KMS-11 (cell line): ENCODE measurements around the gene ABCB1.

Experiments
- H2AFZ ChIP-seq: fragments of 200-600 bp; sonication (generic); 2 replicates; pipeline ENCODE4 v1.6.1; 2016; ENCODE audit warnings: antibody characterized with exemption, mixed run types, low read depth
- H3K27ac ChIP-seq: fragments of 200-600 bp; sonication (generic); 2 replicates; pipeline ENCODE4 v1.6.1; 2016; ENCODE audit warnings: mild to moderate bottlenecking, mixed run types
- H3K27me3 ChIP-seq: fragments of 200-600 bp; sonication (generic); 2 replicates; pipeline ENCODE4 v1.6.1; 2017; ENCODE audit warnings: mild to moderate bottlenecking, low read depth, mixed run types, moderate library complexity; ENCODE audit not compliant: insufficient read depth
- H3K36me3 ChIP-seq: fragments of 200-600 bp; sonication (generic); 2 replicates; pipeline ENCODE4 v1.6.1; 2017; ENCODE audit warnings: mild to moderate bottlenecking, mixed run types; ENCODE audit not compliant: insufficient read depth
- H3K4me1 ChIP-seq: fragments of 200-600 bp; sonication (generic); 2 replicates; pipeline ENCODE4 v1.6.1; 2016; ENCODE audit warnings: mild to moderate bottlenecking, low read depth, mixed run types; ENCODE audit not compliant: poor library complexity, severe bottlenecking
- H3K4me2 ChIP-seq: fragments of 200-600 bp; sonication (generic); 2 replicates; pipeline ENCODE4 v1.7.0; 2016; ENCODE audit warnings: mild to moderate bottlenecking, mixed run types
- H3K4me3 ChIP-seq: fragments of 200-600 bp; sonication (generic); IDR thresholded peaks from 2 replicates; pipeline ENCODE4 v1.6.1; 2017; ENCODE audit warnings: low read depth, low read length, mixed read lengths; ENCODE audit not compliant: insufficient read depth
- H3K79me2 ChIP-seq: fragments of 200-600 bp; sonication (generic); 2 replicates; pipeline ENCODE4 v1.6.1; 2016; ENCODE audit warnings: low read depth, mixed run types; ENCODE audit not compliant: insufficient read depth
- H3K9ac ChIP-seq: fragments of 200-600 bp; sonication (generic); 2 replicates; pipeline ENCODE4 v1.6.1; 2016; ENCODE audit warnings: mild to moderate bottlenecking, mixed run types
- H4K20me1 ChIP-seq: fragments of 200-600 bp; sonication (generic); 2 replicates; pipeline ENCODE4 v1.6.1; 2016; ENCODE audit warnings: mild to moderate bottlenecking, mixed run types; ENCODE audit not compliant: insufficient read depth
- CTCF ChIP-seq: fragments of 200-600 bp; sonication (generic); conservative IDR thresholded peaks from 2 replicates; pipeline ENCODE4 v1.6.1; 2017; ENCODE audit warnings: low read depth, mild to moderate bottlenecking, antibody characterized with exemption, low read length, moderate library complexity, mixed read lengths

The ABCB1 gene

GRCh38 chr7:87517136-87517815 is 83.4 kb downstream of the ABCB1 start:
- Histone ChIP-seq H3K9ac (no peak overlapping the region), H3K4me3 (no peak overlapping the region), H2AFZ (no peak overlapping the region), H3K27me3 (no peaks in the 10 kb centered on the region), H3K4me1 (no peaks in the 10 kb centered on the region), H4K20me1 (no peaks in the 10 kb centered on the region), H3K27ac (no peak overlapping the region), H3K36me3 (no peaks in the 10 kb centered on the region), H3K4me2 (no peak overlapping the region), H3K79me2 (no peaks in the 10 kb centered on the region)
- TF ChIP-seq CTCF = no peak

DNA sequence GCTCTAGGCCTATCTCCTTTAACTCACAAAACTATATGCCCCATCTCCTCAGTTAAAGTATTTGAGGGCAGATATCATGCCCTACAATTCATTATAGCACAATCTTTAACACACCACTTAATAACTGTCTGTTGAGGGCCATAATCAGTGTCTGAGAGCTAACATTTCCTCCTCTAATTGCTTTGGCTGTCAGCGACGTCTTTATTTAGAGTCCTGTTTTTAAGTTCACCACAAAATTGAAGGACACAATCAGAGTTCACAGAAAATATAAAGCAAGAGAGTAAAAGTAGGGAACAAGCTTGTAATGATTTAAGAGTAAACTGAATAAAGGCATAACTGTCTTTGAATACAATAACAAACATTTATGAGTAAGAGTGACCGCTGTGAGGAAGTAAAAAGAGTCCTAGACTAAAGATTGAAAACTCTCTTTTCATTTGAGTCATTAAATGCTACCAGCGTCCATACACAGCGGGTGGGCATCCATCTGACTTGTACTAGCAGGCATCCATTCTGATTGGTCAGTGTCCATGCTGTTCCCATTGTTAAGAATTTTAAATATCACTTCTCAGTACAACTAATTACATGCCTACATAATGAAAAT is 86.8 kb downstream of the ABCB1 start:
- Histone ChIP-seq H3K4me2 (no peak overlapping the region), H4K20me1 (no peaks in the 10 kb centered on the region), H3K4me3 (no peak overlapping the region), H2AFZ (no peak overlapping the region), H3K9ac (no peak overlapping the region), H3K79me2 (no peaks in the 10 kb centered on the region), H3K27me3 (no peaks in the 10 kb centered on the region), H3K4me1 (no peaks in the 10 kb centered on the region), H3K36me3 (no peaks in the 10 kb centered on the region), H3K27ac (no peak overlapping the region)
- no peak for TF ChIP-seq CTCF

- no peak overlapping the region for H3K9ac ChIP-seq
- no peak overlapping the region for H3K27ac ChIP-seq
- TF ChIP-seq CTCF = no peak
- no peaks in the 10 kb centered on the region for H3K4me1 ChIP-seq
- no peaks in the 10 kb centered on the region for H3K27me3 ChIP-seq
- H4K20me1 ChIP-seq = no peaks in the 10 kb centered on the region
- H3K4me2 ChIP-seq = no peak overlapping the region
- H3K79me2 ChIP-seq = no peaks in the 10 kb centered on the region
- H2AFZ ChIP-seq = no peak overlapping the region
- no peaks in the 10 kb centered on the region for H3K36me3 ChIP-seq
- no peak overlapping the region for H3K4me3 ChIP-seq
Observed at GRCh38 chr7:87512906-87513305, 87.8 kb downstream of the ABCB1 start.

- Histone ChIP-seq H3K79me2 (no peaks in the 10 kb centered on the region), H3K36me3 (no peaks in the 10 kb centered on the region), H3K4me1 (peaks cover 2% of the 10 kb centered on the region), H3K27ac (no peak overlapping the region), H4K20me1 (no peaks in the 10 kb centered on the region), H3K4me2 (no peak overlapping the region), H3K4me3 (no peak overlapping the region), H3K27me3 (no peaks in the 10 kb centered on the region), H2AFZ (no peak overlapping the region), H3K9ac (no peak overlapping the region)
- no peak for TF ChIP-seq CTCF
Observed at GRCh38 chr7:87511510-87511909, 89.2 kb downstream of the ABCB1 start.
